ENCODE measurements around the gene MPL.

MPL gene

GRCh38 chr1:43337588-43337987 lies at the start of gene MPL:
Gene MPL, plus strand, starts transcription at chr1:43337818. Its CDS starts 31 bp downstream, at chr1:43337849.
- DNase-seq: no peak

DNA sequence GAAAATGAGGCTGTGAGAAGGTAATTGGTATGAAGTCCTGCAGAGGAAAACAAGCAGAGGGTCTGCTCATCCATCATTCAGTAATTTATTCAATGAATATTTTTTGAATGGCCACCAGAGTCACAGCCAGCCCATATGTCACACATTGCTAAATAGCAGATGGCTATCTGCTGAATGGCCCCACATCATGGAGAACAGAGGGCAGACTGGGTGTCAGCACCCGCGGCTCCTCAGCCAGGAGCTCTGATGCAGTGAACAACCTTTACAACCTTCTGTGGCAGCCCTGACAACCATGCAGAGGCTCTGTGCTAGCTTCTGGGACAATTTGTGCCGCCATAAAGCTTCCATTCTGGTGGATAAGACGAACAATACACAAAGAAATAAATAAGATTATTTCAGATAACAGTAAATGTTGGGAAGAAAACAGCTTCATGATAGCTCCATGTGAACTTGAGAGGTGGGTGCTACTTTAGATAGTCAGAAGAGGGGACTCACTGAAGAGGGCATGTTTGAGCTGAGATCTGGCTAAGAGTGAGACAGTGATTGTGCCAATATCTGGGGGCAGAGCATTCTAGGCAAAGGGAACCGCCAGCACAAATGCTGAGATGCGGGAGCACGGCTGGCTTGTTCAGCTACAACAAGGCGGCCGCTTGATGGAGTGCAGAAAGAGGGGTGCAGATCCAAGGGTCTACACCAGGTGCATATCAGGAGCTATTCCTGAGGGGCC lies 49.4 kb upstream of the MPL start:
- DNase-seq: no peak

- DNase-seq: no peak
These were observed 48.6 kb upstream of the MPL start for GRCh38 chr1:43288785-43289706.

DNA sequence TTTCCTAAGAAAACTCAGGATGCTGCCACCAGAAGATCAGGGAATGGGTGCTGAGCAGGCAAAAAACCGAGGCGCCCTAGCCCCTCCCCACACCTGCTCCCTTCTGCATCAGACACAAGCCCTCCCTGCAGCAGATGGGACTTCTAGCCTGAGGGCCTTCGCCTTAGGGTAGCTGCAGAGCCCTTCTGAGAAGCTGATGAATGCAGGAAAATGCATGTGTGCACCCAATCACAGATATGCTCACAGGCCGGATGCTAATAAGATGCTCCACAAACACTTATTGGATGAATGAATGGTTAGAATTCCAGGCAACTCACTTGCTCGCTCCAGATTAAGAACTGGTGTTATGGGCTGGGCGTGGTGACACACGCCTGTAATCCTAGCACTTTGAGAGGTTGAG lies 45.4 kb upstream of the MPL start:
- DNase-seq: no peak

DNA sequence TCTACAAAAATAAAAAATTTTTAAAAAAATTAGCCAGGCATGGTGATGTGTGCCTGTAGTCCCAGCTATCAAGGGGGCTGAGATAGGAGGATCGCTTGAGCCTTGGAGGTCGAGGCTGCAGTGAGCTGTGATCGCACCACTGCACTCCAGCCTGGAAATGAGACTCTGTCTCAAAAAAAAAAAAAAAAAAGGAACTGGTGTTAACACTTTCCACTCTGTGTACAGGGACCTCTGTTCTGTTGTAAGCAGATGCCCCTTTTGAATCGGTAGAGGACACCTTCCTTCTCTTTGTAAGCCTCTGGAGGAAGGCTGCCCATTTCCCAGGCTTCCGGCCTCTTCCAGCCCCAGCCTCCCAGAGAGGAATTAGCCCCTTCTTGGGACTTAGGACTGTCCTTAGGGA lies 44.9 kb upstream of the MPL start:
- DNase-seq: no peak

- no peak for DNase-seq
These were observed 44.4 kb upstream of the MPL start for GRCh38 chr1:43293176-43293575.

- no peak for DNase-seq
These were observed 43.5 kb upstream of the MPL start for GRCh38 chr1:43293896-43294760.

DNA sequence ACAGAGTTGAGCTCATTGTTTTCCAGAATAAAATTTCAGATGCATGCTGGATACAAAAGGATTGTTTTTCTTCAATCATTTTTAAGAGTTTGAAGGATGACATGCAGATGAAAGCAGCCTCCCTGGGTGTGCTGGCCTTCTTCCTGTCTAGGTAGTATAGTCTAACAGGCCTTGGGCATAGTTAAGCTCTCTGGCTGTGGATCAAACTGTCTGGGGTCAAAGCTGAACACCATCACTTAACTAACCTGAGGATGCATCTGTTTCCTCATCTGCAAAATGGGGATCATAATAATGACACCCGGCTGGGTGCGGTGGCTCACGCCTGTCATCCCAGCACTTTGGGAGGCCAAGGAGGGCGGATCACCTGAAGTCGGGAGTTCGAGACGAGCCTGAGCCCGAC lies 42.9 kb upstream of the MPL start:
- no peak for DNase-seq

DNA sequence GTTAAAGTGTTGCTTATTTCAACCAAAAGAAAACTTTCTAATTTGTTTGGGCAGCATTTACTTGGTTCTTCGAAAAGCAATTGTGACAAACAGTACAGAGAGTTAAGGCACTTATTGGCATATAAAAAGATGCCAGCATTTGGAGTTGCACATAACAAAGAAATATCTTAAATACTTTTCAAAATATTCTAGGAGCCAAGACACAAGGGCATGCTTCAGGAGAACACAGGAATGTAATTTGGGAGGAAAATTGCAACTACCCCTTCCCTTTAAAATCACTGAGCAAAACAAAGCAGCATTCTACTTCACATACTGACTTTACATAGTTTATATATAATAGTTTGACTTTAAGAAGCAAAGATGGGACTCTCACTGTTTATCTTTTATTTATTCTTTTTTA lies 41.4 kb upstream of the MPL start:
- no peak for DNase-seq

DNA sequence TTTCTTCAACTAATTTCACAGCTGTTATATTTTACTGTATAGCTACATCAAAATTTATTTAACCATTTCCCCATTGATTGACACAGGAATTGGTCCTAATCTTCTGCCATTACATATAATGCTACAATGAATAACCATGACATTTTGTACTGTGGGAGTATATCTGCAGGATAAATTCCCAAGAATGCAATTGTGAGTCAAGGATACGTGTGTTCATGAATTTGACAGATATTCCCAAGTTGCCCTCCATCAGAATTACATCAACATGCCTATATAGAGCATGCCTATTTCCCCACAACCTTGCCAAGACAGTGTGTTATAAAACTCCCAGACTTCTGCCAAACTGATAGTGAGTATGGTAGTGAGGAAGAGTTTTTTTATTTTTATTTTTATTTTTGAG lies 39.6 kb upstream of the MPL start:
- no peak for DNase-seq

- no peak for DNase-seq
These were observed 38.5 kb upstream of the MPL start for GRCh38 chr1:43299101-43299500.

DNA sequence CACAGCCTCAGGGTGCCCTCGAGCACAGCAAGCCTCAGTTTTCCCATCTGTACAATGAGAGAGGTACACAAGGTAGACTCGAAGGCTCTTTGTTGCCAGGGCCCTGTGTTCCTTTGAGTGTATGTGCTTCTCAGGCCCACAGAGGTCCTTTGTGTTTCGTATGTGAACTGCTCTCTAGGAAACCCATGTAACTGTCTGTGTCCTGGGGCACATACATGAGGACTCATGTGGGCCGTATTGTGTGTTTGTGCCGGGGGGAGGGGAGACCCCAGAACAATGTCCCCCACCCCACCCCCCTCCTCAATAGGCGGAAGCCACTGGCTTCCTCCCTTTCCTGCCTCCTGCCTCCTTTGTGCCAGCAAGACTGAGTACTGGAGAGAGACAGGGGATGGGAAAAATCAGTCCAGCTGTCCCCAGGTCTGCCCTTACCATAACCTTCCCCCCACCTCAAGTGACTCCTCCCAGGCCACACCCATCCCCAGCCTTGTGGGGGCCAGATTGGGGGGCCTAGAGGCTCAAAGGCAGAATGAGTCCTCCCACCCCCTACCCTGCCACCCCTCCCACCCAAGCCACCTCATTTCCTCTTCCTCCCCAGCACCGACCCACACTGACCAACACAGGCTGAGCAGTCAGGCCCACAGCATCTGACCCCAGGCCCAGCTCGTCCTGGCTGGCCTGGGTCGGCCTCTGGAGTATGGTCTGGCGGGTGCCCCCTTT lies 37.1 kb upstream of the MPL start, which contains the start of gene TIE1:
Gene TIE1 (plus strand): TSS at position 605 of the 717 bp plus-strand sequence. CDS start 90 bp downstream, at position 695.
- no peak for DNase-seq

DNA sequence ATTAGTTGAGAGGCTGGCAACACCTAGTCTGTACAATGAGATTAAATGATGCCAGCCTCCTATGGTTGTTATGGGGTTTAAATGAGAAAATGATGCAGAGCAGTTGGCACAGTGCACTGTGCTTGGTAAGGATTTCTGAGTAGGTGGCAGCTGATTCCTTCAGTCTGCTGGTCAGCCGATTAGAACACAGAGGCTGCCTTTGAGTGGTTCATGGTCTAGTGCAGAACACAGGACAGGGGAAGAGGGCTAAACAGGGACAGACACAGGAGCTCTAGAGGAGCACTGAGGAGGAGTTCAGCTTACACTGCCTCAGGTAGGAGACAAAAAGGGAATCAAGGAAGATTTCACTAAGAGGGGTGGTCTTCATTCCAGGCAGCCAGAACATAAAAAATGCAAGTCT lies 35.4 kb upstream of the MPL start:
- DNase-seq: no peak

DNA sequence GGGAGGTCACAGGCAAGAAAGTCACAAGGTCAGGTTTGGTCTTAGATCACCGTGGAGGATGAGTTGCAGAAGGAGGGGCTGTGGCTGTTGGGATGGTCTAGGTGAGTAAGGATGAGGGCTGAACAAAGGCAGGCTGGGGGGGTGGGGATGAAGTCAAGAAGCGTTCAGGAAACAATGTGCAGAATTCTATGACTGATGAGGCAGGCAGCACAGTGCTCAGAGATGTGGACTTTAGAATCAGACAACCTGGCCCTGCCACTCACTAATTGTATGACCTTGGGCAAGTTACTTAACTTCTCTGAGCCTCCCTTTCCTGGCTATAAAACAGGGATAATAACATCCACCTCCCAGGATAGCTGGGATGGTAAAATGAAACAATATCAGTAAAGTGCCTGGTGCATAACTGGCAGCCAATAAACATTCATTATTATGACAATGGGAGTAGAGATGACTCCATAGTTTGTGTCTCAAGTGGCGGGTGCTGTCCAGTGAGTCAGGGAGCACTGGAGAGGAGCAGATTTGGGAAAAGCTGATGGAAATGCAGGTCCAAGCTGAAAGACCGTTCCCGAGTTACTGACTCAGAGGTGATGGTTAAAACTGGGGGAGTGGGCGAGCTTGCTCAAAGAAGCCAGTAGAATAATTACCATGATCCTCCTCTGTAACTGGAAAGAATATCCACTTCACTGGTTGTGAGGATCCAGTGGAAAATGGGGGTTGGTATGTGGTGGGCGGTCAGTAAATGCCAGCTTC lies 34.7 kb upstream of the MPL start:
- DNase-seq: no peak

DNA sequence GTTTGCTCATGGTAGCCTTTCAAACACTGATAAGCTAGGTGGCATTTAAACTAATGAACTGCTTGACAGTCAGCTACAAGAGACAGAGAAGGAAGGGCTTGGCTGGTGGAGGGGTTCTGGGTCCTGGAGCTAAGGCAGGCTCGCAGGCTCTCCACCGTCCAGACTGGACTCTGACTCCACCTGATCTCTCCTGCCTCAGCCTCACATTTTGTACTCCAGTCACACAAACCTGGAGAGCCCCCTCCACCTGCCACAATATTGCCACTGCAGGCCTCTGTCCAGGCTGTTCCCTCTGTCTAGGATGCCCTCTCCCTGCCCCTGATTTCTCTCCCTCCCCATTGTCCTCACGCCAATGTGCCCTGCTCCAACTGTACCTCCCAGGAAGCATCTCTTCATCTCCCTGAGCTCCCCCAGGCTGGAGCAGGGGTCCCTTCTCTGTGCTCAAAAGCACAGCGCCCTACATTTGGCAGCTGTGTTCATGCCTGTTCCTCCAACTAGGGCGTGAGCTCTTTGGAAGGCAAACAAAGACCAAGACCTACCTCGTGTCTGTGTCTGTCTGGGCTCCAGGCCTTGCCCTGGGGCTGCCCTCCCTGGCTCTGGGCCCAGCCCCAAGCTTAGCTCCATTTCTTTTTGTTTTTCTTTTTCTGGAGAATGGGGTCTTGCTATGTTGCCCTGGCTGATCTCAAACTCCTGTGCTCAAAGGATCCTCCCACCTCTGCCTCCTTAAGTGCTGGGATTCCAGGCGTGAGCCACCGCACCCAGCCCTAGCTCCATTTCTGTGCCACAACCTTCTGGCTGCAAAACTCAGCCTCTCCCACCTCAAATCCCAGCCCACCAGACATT lies 33.9 kb upstream of the MPL start:
- DNase-seq: no peak

DNA sequence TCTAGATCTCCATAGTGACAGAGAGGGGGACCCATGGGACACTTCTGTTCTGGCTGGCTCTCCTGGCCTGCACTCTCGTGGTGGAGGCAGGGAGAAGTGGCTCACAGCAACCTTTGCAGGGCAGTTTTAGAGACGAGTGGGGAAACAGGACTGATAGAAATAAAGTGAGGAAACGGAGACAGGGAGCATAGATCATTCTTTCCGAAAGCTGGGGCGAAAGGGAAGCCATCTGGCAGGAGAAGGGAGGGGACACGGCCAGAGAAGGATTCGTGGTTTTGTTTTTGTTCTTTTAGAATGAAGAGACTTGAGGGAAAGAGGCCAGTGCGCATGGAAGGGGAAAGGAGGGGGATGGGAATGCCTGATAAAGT lies 33.3 kb upstream of the MPL start:
- no peak for DNase-seq

DNA sequence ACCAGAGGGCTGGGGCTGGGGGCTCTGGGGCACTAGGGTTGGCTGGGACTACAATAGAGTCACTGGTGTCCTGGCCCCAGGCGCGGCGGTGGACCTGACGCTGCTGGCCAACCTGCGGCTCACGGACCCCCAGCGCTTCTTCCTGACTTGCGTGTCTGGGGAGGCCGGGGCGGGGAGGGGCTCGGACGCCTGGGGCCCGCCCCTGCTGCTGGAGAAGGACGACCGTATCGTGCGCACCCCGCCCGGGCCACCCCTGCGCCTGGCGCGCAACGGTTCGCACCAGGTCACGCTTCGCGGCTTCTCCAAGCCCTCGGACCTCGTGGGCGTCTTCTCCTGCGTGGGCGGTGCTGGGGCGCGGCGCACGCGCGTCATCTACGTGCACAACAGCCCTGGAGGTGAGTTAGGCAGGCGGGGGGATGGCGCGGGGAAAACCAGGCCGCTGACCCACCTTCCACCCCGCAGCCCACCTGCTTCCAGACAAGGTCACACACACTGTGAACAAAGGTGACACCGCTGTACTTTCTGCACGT lies 32.8 kb upstream of the MPL start:
- DNase-seq: no peak

DNA sequence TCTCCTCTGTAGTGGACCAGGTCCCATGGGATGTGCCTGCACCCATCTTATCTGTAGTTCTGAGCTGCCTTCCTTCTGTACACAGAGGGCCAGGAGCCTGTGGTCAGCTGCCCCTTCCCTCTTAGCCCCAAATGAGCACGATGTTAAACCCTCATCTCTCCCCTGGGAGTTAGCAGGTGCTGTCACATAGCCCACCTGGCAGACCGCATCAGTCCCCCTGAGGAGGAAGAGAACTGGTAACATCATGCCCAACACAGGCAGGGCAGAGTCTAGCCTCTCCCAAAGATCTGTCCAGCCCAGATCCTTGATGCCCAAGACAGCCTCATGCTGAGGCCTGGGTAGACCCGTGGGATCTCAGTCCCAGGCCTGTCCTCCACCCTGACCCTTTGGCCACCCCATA lies 32.2 kb upstream of the MPL start:
- DNase-seq: no peak

DNA sequence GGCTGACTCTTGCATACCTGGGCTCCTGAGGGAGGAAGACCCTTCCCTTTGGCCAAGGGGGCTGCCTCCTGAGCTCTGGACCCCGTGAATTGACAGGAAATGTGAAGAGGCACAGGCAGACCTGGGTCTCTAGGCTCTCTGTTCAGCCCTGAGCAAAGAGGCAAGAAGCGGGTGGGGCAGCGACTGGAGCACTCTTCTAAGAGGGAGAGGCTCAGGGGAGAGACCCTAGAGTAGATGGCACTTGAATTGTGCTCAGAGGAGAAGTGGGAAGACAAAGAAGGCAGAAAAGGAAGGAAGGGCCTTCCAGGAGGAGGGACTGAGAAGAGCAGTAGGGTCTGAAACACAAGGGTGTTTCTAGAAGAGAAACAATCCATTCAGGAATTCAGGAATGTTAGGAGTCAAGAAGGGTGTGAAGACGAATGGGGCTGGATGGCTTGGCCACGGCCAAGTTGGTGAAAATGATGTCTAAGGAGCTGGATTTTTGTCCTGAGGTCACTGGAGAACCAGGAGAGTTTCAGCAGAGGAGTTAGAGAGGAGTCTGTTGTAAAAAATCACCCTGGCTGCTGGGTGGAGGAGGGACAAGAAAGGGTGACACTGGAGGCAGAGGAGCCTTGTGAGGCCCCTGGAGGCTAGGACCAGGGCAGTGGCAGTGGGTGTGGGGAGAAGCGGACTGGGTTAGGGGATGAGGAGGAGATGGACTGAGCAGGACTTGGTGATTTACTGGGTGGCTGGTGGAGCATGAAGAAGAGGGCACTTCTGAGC lies 31.5 kb upstream of the MPL start:
- no peak for DNase-seq
